ENCODE data around the gene RIN2.

- TF ChIP-seq, protein P1, sequence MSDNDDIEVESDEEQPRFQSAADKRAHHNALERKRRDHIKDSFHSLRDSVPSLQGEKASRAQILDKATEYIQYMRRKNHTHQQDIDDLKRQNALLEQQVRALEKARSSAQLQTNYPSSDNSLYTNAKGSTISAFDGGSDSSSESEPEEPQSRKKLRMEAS (IDR thresholded peaks at IDR 0.05): no peak
- no peak for TF ChIP-seq CTCF (IDR thresholded peaks at IDR 0.05; ENCODE audit: low read depth, low read length, missing input control)
- TF ChIP-seq, protein P2, sequence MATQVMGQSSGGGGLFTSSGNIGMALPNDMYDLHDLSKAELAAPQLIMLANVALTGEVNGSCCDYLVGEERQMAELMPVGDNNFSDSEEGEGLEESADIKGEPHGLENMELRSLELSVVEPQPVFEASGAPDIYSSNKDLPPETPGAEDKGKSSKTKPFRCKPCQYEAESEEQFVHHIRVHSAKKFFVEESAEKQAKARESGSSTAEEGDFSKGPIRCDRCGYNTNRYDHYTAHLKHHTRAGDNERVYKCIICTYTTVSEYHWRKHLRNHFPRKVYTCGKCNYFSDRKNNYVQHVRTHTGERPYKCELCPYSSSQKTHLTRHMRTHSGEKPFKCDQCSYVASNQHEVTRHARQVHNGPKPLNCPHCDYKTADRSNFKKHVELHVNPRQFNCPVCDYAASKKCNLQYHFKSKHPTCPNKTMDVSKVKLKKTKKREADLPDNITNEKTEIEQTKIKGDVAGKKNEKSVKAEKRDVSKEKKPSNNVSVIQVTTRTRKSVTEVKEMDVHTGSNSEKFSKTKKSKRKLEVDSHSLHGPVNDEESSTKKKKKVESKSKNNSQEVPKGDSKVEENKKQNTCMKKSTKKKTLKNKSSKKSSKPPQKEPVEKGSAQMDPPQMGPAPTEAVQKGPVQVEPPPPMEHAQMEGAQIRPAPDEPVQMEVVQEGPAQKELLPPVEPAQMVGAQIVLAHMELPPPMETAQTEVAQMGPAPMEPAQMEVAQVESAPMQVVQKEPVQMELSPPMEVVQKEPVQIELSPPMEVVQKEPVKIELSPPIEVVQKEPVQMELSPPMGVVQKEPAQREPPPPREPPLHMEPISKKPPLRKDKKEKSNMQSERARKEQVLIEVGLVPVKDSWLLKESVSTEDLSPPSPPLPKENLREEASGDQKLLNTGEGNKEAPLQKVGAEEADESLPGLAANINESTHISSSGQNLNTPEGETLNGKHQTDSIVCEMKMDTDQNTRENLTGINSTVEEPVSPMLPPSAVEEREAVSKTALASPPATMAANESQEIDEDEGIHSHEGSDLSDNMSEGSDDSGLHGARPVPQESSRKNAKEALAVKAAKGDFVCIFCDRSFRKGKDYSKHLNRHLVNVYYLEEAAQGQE (IDR thresholded peaks at IDR 0.05): no peak
- no peak for TF ChIP-seq TAF1 (conservative IDR thresholded peaks at IDR 0.05)
- no peak for TF ChIP-seq RXRA (IDR thresholded peaks at IDR 0.05)
- TF ChIP-seq GABPA (IDR thresholded peaks at IDR 0.05 in 1 of 2, conservative IDR thresholded peaks at IDR 0.05 in 1 of 2): no peak
- no peak for TF ChIP-seq YY1 (IDR thresholded peaks at IDR 0.05)
- no peak for TF ChIP-seq EGR1 (IDR thresholded peaks at IDR 0.05; ENCODE audit: low read depth in 2 of 2)
- no peak for TF ChIP-seq FOXA1 (IDR thresholded peaks at IDR 0.05)
Observed at GRCh38 chr20:19735446-19735845, 22.6 kb upstream of the RIN2 start.

Measured in liver (tissue), 3 donors.